ENCODE results near the gene COLEC11. TPM values are rescaled to one million over a fixed set of nuclear protein-coding genes. Genes with fewer than 3 reads are reported as not detected.

The COLEC11 gene
- total and polyA plus RNA-seq, 2 experiments from 2014 or later, result 1.3 to 1.5 TPM

- TF ChIP-seq ZNF462 (CRISPR knock-in tag; IDR thresholded peaks at IDR 0.05), result no peak
- no peak for TF ChIP-seq CREB1 (CRISPR knock-in tag; IDR thresholded peaks at IDR 0.05; ENCODE audit: low read depth)
Measured at GRCh38 chr2:3631161-3631850, 36.4 kb downstream of the COLEC11 start (continued).

DNA sequence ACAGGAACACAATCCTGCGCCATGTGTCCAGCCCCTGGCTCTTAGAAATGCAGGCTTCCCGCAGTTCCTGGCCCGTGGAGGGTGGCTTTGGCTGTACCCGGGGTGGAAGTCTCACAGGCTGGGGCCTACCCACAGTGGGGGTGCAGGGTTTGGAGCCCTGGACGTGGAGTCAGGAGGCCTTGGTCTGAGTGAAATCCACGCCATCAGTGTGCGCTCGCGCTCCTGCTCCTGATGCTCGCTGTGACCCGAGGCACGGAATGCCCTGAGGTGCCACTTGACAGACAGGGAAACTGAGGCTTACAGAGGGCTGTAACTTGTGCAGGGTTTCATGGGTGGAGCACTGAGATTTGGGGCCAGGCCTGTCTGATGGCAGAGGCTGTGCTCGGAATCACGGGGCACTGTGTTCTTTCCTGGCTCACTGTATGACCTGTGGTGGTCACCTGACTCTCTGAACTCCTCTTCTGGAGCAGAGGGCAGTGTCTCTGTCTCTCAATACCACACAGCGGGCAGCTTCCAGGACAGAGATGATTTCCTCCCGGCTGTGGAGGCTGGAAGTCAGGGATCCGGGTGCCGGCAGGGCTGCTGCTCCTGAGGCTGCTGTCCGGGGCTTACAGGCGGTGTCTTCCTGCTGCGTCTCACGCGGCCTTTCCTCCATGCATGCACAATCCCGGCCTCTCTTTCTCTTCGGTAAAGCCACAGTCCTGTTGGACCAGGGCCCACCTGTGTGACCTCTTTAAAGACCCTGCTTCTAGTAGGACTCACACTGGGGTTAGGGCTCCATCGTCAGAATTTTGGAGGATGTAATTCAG, 37.1 kb downstream of the COLEC11 start:
- Mint-ChIP-seq H3K4me1 (peaks cover 13% of the 10 kb centered on the region; the same call in 2 of the 3 replicates), H3K27ac (no peak overlapping the region), H3K9me3 (no peaks in the 10 kb centered on the region), H3K36me3 (ENCODE audit: low read depth) (no peaks in the 10 kb centered on the region), H3K4me3 (no peak overlapping the region), H3K27me3 (ENCODE audit: insufficient read depth, low read depth, poor library complexity) (peaks cover 11% of the 10 kb centered on the region)
- ATAC-seq (no peak), DNase-seq (ENCODE audit: low spot score) (no peak)
- Histone ChIP-seq H2AFZ (no peak overlapping the region), H3K4me2 (no peak overlapping the region), H3K9me2 (ENCODE audit: insufficient read depth) (no peaks in the 10 kb centered on the region), H3K27ac (ENCODE audit: low read depth) (no peak overlapping the region), H3K27me3 (ENCODE audit: insufficient read depth) (no peaks in the 10 kb centered on the region), H3K79me2 (replicated peaks; ENCODE audit: insufficient read depth) (no peaks in the 10 kb centered on the region), H3K4me3 (no peak overlapping the region), H3F3A (replicated peaks; ENCODE audit: low read depth) (0 out of 2 replicates have a peak, but pooled peaks cover 4% of the 10 kb centered on the region), H3K36me3 (ENCODE audit: insufficient read depth) (no peaks in the 10 kb centered on the region), H3K4me1 (ENCODE audit: insufficient read depth) (no peaks in the 10 kb centered on the region), H4K20me1 (replicated peaks; ENCODE audit: insufficient read depth) (no peaks in the 10 kb centered on the region)
- TF ChIP-seq POLR2AphosphoS5 (IDR thresholded peaks at IDR 0.05; ENCODE audit: low read depth) (no peak), REST (IDR thresholded peaks at IDR 0.05; ENCODE audit: unreplicated experiment) (no peak), ZNF114 (CRISPR knock-in tag; IDR thresholded peaks at IDR 0.05) (no peak), CREB1 (CRISPR knock-in tag; IDR thresholded peaks at IDR 0.05; ENCODE audit: low read depth) (no peak), ZNF331 (CRISPR knock-in tag; IDR thresholded peaks at IDR 0.05; ENCODE audit: low read depth) (no peak), EZH2phosphoT487 (IDR thresholded peaks at IDR 0.05; ENCODE audit: unreplicated experiment) (no peak), JUNB (IDR thresholded peaks at IDR 0.05; ENCODE audit: unreplicated experiment) (no peak), STAT1 (IDR thresholded peaks at IDR 0.05; ENCODE audit: unreplicated experiment) (no peak), NANOG (IDR thresholded peaks at IDR 0.05; ENCODE audit: borderline replicate concordance) (no peak)
- TF ChIP-seq, protein P1, sequence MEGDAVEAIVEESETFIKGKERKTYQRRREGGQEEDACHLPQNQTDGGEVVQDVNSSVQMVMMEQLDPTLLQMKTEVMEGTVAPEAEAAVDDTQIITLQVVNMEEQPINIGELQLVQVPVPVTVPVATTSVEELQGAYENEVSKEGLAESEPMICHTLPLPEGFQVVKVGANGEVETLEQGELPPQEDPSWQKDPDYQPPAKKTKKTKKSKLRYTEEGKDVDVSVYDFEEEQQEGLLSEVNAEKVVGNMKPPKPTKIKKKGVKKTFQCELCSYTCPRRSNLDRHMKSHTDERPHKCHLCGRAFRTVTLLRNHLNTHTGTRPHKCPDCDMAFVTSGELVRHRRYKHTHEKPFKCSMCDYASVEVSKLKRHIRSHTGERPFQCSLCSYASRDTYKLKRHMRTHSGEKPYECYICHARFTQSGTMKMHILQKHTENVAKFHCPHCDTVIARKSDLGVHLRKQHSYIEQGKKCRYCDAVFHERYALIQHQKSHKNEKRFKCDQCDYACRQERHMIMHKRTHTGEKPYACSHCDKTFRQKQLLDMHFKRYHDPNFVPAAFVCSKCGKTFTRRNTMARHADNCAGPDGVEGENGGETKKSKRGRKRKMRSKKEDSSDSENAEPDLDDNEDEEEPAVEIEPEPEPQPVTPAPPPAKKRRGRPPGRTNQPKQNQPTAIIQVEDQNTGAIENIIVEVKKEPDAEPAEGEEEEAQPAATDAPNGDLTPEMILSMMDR (conservative IDR thresholded peaks at IDR 0.05; ENCODE audit: low read depth in 2 of 2), result no peak

All from GM23338 (cell line).